ENCODE data around the gene CD38. TPM values are rescaled to one million over a fixed set of nuclear protein-coding genes. Genes with fewer than 3 reads are reported as not detected.

Gene CD38
- total RNA-seq, 1 experiment from 2014 or later: not detected

DNA sequence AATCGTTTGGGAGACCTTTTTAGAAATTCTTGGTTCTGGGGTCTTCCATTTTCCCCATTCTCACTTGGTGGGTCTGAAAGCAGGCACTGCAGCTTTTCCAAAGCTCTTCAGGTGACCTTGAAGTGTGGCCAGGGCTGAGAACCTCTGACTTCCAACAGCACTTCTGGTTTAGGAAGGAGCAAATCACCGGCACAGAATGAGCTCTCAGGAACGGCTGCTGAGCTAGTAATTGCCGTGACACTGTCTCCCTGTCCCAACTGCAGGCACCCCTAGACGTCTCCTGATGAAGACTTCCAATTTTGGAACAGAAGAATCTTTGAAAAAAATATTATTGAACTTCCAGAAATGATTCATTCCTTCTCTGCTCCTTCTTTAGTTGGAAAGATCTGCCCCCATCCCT lies 31.3 kb downstream of the CD38 start:
- H3K79me2 ChIP-seq (ENCODE audit: insufficient read depth, low read length): no peaks in the 10 kb centered on the region
- ChIA-PET CTCF (interaction anchor here (0.6 to 8.4 kb wide), 3 partner anchors 73 to 1537 kb away, joined by 4 to 242 read pairs (median 4); no protein-coding TSS in a partner anchor), RAD21 (ENCODE audit: low non-redundant PET in 1 of 2, low total read pairs in 2 of 2, uncharacterized antibody in 2 of 2, unreplicated experiment in 2 of 2) (no interaction called here), POLR2A (no interaction called here)
- H3K27ac ChIP-seq (ENCODE audit: low read depth, low read length): no peak overlapping the region
- H3K4me3 ChIP-seq (replicated peaks in 1 of 2; ENCODE audit: low read depth in 1 of 2, low read length in 2 of 2): no peak overlapping the region
- no peaks in the 10 kb centered on the region for H3K36me3 ChIP-seq (ENCODE audit: control insufficient read depth in 1 of 2, insufficient read depth in 2 of 2, low read length in 2 of 2)
- TF ChIP-seq POLR2AphosphoS5 (IDR thresholded peaks at IDR 0.05; ENCODE audit: low read depth, low read length) (no peak), SP1 (IDR thresholded peaks at IDR 0.05; ENCODE audit: low read depth) (no peak), YY1 (IDR thresholded peaks at IDR 0.05; ENCODE audit: extremely low read depth, insufficient replicate concordance, low read depth, low read length) (no peak), EGR1 (IDR thresholded peaks at IDR 0.05; ENCODE audit: low read depth) (no peak), POLR2A (IDR thresholded peaks at IDR 0.05; ENCODE audit: borderline replicate concordance, extremely low read depth, insufficient read depth, insufficient read length) (no peak), JUND (IDR thresholded peaks at IDR 0.05) (no peak), ELF1 (IDR thresholded peaks at IDR 0.05; ENCODE audit: borderline replicate concordance, low read depth) (no peak), EZH2phosphoT487 (IDR thresholded peaks at IDR 0.05; ENCODE audit: borderline replicate concordance) (no peak), SIN3A (IDR thresholded peaks at IDR 0.05; ENCODE audit: low read depth) (no peak), ZNF274 (IDR thresholded peaks at IDR 0.05; ENCODE audit: low read depth, low read length) (no peak), REST (IDR thresholded peaks at IDR 0.05; ENCODE audit: low read depth) (no peak), ZBTB33 (IDR thresholded peaks at IDR 0.05; ENCODE audit: extremely low read depth, insufficient replicate concordance, low read length) (no peak), ZFX (IDR thresholded peaks at IDR 0.05) (no peak), SRF (IDR thresholded peaks at IDR 0.05; ENCODE audit: low read depth) (no peak), CBX3 (IDR thresholded peaks at IDR 0.05; ENCODE audit: low read depth) (no peak), EZH2 (IDR thresholded peaks at IDR 0.05) (no peak)
- TF ChIP-seq, protein P1, sequence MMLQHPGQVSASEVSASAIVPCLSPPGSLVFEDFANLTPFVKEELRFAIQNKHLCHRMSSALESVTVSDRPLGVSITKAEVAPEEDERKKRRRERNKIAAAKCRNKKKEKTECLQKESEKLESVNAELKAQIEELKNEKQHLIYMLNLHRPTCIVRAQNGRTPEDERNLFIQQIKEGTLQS (IDR thresholded peaks at IDR 0.05): no peak
- TF ChIP-seq, protein P2, sequence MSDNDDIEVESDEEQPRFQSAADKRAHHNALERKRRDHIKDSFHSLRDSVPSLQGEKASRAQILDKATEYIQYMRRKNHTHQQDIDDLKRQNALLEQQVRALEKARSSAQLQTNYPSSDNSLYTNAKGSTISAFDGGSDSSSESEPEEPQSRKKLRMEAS (IDR thresholded peaks at IDR 0.05): no peak
- TF ChIP-seq, protein P3, sequence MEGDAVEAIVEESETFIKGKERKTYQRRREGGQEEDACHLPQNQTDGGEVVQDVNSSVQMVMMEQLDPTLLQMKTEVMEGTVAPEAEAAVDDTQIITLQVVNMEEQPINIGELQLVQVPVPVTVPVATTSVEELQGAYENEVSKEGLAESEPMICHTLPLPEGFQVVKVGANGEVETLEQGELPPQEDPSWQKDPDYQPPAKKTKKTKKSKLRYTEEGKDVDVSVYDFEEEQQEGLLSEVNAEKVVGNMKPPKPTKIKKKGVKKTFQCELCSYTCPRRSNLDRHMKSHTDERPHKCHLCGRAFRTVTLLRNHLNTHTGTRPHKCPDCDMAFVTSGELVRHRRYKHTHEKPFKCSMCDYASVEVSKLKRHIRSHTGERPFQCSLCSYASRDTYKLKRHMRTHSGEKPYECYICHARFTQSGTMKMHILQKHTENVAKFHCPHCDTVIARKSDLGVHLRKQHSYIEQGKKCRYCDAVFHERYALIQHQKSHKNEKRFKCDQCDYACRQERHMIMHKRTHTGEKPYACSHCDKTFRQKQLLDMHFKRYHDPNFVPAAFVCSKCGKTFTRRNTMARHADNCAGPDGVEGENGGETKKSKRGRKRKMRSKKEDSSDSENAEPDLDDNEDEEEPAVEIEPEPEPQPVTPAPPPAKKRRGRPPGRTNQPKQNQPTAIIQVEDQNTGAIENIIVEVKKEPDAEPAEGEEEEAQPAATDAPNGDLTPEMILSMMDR (IDR thresholded peaks at IDR 0.05 in 2 of 3, conservative IDR thresholded peaks at IDR 0.05 in 1 of 3; ENCODE audit: borderline replicate concordance in 1 of 3, insufficient read depth in 1 of 3, low read depth in 2 of 3, low read length in 2 of 3): no peak
- ATAC-seq (no peak), DNase-seq (ENCODE audit: low read depth, low spot score) (no peak)
- no peaks in the 10 kb centered on the region for H3K4me1 ChIP-seq (ENCODE audit: control insufficient read depth in 1 of 2, insufficient read depth in 2 of 2, low read length in 2 of 2)
- no peak overlapping the region for H2AFZ ChIP-seq (ENCODE audit: low read depth, low read length, poor library complexity, severe bottlenecking)
- H3K9ac ChIP-seq (ENCODE audit: low read length): no peak overlapping the region
- H3K4me2 ChIP-seq (ENCODE audit: low read length): no peak overlapping the region
- H4K20me1 ChIP-seq (ENCODE audit: insufficient read depth): no peaks in the 10 kb centered on the region
- no TSS peak for BruUV-seq (replicated peaks)
- intact Hi-C loops (cut with micrococcal nuclease): loop anchor here (5.0 kb wide), 1 partner anchor 388 kb away; no protein-coding TSS in a partner anchor
- no peaks in the 10 kb centered on the region for H3K9me3 ChIP-seq (ENCODE audit: control insufficient read depth in 1 of 2, insufficient read depth in 1 of 2, low read depth in 1 of 2, low read length in 2 of 2)
- no peaks in the 10 kb centered on the region for H3K27me3 ChIP-seq (ENCODE audit: insufficient read depth, low read length)
- no peaks in the 10 kb centered on the region for H3K9me2 ChIP-seq (ENCODE audit: insufficient read depth)

All from HCT116 (cell line).